Hematopoietic multipotent progenitor cell treated with erythropoietin and hydrocortisone succinate and interleukin-3 and kit ligand, for 4 days (in vitro differentiated cells): ENCODE data around the gene GPR183.

Experiments used
- DNase-seq: peaks from one replicate; pipeline ENCODE4 v3.0.0-alpha.2; 2015

GPR183 gene

GRCh38 chr13:99307247-99307646 lies at the start of gene GPR183:
TSS of gene GPR183 (minus strand) at chr13:99307399. CDS start at chr13:99296145, 11,254 bp downstream.
- DNase-seq, result peak; percentile 81

DNA sequence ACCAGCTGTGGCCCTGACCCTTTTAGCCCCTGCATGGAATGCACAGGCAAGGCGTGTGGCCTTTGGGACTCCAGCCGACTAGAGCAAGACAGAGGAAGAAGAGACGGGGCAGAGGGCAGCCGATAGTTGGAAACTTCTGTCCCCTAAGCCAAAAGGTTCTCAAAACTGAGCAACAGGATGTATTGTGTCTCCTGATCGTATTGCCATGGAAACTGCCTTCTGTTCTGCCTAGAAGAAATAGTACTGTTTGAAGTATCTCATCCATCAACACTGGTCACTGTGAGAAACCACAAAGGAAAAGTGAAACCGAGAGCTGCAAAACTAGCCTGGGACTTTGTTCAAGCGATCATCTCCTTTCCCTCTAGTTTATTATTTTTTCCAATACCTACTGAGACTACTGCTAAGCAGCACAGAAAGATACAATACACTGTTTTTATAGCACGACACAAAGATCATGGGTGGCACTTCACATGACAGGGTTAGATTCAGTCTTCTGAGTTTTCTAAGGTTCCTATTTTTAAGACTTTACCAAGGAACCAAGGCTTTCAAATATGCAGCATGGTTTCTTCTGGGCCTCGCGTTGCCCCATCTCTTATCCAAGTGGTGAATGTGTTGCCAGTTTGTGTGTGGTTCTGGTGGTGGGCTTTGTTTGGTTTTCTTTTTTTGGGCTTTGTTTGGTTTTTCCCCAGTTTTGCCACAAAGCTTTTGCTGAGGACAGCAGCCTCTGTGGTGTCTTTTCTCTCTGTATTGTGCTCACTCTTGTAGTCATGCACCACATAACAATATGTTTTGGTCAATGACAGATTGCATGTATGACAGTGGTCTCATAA lies 49.3 kb upstream of the GPR183 start:
- DNase-seq, result peak; percentile 95

DNA sequence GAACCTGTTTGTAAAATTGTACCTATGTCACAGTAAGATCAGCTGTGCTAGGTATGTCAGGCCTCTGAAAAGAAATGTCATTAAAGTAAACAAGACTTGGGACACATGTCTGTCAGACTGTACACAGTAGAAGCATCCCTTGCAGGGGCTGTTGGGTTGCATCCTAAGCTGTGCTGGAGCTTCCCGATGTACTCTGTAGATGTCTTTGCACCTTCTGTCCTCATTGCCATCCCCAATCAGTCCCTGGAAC lies 48.7 kb upstream of the GPR183 start:
- DNase-seq, result no peak

DNA sequence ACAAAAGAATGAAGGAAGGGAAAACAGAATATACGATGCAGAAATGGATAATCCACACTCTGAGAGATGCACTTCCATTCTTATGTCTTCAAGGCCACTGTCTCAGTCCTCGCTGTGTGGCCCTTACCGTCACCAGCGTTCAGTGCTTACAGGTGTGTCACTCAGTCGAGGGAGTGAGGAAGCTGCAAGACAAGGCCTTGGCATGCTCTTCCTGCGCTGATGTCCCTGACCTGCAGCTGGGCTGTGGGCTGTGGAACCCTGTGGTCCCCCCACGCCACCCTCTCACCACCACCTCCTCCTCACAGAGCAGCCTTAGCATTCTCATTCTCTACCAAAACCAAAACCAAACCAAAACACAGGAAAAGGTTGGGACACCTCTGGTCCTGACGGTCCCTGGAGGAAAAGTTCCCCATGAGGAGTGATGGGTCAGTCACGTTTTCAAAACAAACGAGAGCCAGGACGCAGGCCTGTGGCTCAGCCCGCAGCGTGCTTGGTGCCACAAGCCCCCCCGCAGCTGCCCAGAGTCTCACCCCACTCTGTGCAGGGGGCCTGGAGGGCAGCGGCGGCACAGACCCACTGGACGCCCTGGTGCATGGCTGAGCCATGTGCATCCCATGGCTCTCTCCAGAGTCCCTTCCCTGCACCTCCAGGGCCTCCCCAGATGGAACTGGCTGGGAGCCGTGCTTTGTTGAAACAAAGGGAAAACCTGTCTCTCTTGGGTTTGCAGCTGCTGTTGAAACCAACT lies 48.2 kb upstream of the GPR183 start:
- no peak for DNase-seq

GRCh38 chr13:99354371-99354951 lies 47.3 kb upstream of the GPR183 start:
- DNase-seq, result peak; percentile 54

DNA sequence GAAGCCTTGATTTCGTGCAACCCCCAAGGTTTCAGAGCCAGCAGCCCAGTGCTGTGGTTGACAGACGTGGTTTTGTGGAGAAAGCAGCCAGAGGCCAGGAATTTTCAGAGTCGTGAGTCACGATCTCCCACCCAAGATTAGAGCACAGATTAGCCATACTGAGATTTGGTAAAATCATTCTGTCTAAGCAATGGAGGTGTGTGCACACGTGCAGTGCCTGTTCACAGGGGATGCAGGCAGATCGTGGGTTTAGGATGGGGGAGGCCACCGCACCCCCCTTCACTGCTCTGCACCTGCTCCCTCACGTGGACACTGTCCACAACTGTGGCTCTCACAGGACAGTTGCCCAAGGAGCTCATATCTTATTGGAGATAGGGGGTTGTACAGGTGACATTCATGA lies 46.6 kb upstream of the GPR183 start:
- no peak for DNase-seq

GRCh38 chr13:99353246-99353600 lies 46.0 kb upstream of the GPR183 start:
- DNase-seq, result no peak

- DNase-seq, result peak; percentile 46
Measured at GRCh38 chr13:99352351-99353245, 45.4 kb upstream of the GPR183 start.

DNA sequence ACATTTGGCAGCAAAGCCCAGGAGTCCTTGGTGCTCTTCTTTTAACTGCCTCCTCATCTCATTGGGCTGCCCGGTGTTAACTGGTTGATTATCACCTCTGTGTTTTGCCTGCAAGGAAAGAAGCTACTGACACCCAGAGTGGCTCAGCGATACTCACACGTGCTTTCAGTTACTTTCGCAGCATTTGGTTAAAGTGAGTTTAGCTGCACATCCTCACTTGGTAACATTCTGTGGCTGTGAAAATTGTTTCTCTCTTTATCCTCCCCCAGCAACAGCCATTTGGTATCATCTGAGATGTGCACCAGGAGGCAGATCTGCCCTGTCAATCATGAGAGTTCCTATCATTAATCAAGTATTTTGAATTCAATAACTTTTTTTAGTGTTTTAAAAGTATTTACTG lies 44.6 kb upstream of the GPR183 start:
- no peak for DNase-seq

DNA sequence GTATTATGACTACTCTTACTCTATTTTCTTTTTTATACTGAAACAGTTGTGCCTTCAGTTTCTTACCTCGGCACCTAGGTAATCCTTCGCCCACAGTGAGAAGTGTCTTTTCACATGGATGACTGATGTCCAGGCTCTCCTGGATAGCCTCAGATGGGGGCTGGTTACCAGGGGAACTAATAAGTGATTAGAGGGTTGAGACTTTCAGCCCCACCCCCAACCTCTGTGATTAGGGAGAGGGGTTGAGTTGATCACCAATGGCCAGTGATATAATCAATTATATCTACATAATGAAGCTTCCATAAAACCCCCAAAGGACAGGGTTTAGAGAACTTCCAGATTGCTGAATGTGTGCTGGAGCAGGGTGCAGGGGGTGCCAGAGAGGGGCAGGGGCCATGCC lies 43.0 kb upstream of the GPR183 start:
- DNase-seq, result no peak

- no peak for DNase-seq
Measured at GRCh38 chr13:99347911-99348451, 40.8 kb upstream of the GPR183 start.

DNA sequence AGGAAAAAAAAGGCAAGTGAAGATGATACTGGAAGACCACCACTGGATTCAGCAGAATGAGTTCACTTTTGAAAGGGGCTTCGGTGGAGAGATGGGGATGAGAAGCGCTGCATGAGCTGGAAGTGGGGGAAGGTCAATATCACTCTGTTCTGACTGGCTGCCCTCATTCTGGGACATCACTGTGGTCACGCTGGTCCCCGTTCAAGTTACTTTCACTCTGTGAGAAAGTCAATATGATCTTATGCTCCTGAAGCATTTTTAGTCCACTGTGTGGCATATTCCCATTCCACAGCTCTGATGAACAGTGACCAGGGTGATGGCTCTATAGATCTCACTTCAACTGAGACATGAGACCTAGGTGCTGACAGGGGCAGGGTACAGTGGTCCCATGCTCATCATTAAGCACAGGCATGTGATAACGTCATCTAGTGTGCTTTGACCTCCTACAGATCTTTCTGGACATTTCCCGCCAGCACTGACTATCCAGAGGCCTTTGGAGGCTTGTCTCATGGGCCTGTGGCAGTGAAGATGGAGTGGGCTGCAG lies 40.2 kb upstream of the GPR183 start:
- DNase-seq, result no peak

DNA sequence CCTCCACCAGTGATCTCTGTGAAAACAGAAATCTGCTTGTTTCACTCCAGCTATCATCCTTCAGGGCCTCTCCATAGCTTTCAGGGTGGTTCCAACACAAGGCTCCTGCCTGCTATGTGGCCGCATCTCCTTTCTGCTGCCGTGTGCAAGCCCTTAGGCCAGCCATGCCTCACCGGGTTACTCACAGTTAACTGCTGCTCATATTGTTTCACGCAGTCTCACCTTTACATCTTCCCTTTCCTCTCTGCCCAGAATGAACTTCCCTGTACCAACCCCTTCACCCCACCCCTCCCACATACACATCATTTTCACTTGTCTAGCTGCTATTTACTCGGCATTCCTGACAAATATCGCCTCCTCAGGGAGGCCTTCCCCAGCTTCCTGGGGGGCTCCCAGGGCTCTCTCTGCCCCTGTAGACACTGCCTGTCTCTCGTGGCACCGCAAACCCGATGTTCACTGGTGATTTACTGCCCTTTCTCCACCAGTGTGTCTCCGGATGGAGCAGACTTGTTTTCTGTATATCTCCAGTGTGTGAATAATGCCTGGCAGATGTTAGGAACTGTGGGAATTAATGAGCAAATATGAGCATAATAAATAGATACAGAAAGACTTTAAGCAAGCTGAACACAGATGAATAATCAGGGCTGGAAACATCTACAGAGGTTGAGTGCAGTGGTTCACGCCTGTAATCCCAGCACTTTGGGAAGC lies 39.3 kb upstream of the GPR183 start:
- no peak for DNase-seq

GRCh38 chr13:99345345-99345744 lies 38.1 kb upstream of the GPR183 start:
- DNase-seq, result no peak

GRCh38 chr13:99344610-99345208 lies 37.5 kb upstream of the GPR183 start:
- DNase-seq, result no peak

GRCh38 chr13:99342723-99343315 lies 35.6 kb upstream of the GPR183 start:
- DNase-seq, result no peak

- DNase-seq, result no peak
Measured at GRCh38 chr13:99341969-99342722, 34.9 kb upstream of the GPR183 start.

DNA sequence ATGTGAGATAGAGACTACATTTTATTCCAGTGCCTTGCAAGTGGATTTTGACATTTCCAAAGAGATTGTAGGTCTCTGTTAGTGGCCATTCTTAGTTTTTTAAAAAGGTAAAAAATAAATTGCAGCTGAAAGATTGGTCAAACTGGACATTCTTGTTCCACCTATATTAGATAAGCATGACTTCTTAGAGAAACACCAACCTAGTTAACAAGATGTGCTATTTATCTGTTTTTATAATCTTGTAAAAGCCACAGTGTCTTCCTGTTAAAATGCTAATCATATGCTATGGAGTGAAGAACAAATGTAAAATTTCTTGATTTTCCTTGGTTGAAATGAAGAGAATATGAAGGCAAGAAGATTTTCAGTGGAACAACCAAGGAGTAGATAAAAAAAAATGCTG lies 33.4 kb upstream of the GPR183 start:
- DNase-seq, result no peak

- peak; percentile 63 for DNase-seq
Measured at GRCh38 chr13:99339736-99340397, 32.7 kb upstream of the GPR183 start.

- DNase-seq, result no peak
Measured at GRCh38 chr13:99339230-99339721, 32.1 kb upstream of the GPR183 start.
